ENCODE data around the gene MATN1.

Gene MATN1

DNA sequence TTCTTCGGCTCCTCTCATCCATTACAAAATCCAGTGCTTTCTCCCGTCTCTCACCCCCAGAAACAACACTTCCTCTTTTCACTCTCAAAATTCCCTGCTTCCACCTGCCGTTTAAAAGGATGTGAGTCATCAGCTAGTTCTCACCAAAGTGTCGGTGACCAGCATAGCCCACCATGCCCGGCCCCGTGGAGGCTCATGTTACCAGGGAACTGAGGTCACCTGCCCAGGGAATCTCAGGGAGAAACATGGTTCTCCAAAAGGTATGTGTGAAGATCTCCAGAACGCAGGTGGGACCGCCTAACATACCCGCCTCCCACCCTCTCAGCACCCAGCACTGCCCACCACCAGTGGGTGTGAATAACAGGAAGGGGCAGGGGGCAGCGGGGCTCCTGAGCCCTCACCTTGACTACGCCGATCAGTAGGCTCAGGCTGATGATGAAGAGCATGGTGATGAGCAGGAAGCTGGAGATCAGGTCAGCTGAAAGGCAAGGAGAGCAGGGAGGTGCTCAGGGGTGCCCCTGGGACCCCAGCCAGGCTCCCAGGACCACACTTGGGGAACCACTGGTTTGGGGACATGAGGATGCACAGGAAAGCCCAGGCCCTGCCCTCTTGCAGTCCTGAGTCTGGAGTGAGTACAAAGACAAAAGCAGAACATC is 18.0 kb upstream of the MATN1 start:
- TF ChIP-seq CTCF (IDR thresholded peaks at IDR 0.05; ENCODE audit: borderline replicate concordance, control extremely low read depth, extremely low read depth, insufficient read depth, missing control alignments), result no peak
- in situ Hi-C loops (cut with MboI; ENCODE audit: low sequenced_read_pairs, unreplicated experiment), result no loop called here
- DNase-seq (ENCODE audit: low spot score), result no peak

DNA sequence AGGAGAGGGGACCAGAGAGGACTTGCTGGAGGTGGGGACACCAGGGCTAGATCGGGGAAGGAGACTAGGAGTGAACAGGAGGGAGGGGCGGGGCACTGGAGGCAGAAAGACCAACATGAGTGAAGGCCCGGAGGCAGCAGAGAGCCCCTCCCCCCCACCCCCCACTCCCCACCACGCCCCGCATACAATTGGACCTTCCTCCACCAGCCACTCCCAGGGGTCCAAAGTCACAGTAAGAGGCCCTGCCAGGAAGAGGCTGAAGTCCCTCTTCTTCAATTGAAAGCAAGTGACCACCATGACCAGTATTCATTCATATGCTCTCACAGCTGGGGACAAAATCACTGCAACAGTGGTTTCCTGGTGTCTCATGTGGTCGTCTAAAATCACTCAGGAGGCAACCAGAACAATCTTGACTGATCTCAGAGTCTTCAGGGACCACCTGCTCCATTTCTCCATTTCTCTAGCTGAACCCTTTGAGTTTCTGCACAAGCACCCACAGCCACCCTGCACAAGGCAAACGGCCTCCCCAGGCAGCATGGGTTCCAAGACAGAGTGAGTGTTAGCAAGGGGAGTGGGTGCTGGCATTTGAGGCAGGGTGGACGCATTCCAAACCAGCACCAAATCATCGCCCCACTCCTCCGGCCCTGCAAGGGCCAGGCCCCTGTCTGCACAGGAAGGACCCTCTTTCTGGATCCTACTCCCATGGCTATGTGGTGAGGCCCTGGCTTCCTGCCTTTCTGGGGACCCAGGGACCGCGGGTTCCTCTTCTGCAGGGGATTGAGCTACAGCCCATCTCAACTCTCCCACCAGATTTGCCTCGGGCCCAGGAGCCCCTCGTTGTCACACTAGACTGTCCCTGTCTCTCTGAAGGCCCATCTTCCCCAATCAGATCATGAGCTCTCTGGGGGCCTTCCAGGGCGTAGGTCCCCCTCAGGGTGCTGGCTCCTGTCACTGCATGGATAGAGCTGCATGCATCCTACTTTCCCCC is 17.2 kb upstream of the MATN1 start:
- in situ Hi-C loops (cut with MboI; ENCODE audit: low sequenced_read_pairs, unreplicated experiment), result no loop called here
- no peak for DNase-seq (ENCODE audit: low spot score)

GRCh38 chr1:30739601-30740000 is 16.2 kb upstream of the MATN1 start:
- no peak for TF ChIP-seq CTCF (IDR thresholded peaks at IDR 0.05; ENCODE audit: borderline replicate concordance, control extremely low read depth, extremely low read depth, insufficient read depth, missing control alignments)
- no peak for DNase-seq (ENCODE audit: low spot score)
- in situ Hi-C loops (cut with MboI; ENCODE audit: low sequenced_read_pairs, unreplicated experiment), result no loop called here

More for the DNA sequence above, 17.2 kb upstream of the MATN1 start:
- no peak for TF ChIP-seq CTCF (IDR thresholded peaks at IDR 0.05; ENCODE audit: borderline replicate concordance, control extremely low read depth, extremely low read depth, insufficient read depth, missing control alignments)

- in situ Hi-C loops (cut with MboI; ENCODE audit: low sequenced_read_pairs, unreplicated experiment), result no loop called here
- no peak for TF ChIP-seq CTCF (IDR thresholded peaks at IDR 0.05; ENCODE audit: borderline replicate concordance, control extremely low read depth, extremely low read depth, insufficient read depth, missing control alignments)
- DNase-seq (ENCODE audit: low spot score), result no peak
Measured at GRCh38 chr1:30738715-30739559, 15.6 kb upstream of the MATN1 start.

- no peak for TF ChIP-seq CTCF (IDR thresholded peaks at IDR 0.05; ENCODE audit: borderline replicate concordance, control extremely low read depth, extremely low read depth, insufficient read depth, missing control alignments)
- DNase-seq (ENCODE audit: low spot score), result no peak
- in situ Hi-C loops (cut with MboI; ENCODE audit: low sequenced_read_pairs, unreplicated experiment), result no loop called here
Measured at GRCh38 chr1:30738040-30738714, 14.8 kb upstream of the MATN1 start.

All from GM13976 (cell line).